HS-5 (cell line): Measurements from ENCODE around the gene ZGPAT.
"Not testable (repeated sequence)": the region's sequence is repeated elsewhere in the genome, so short reads cannot be mapped to it uniquely, and the experiment has no call there.

Experiments used
- DNase-seq: peaks from one replicate; pipeline ENCODE4 v3.0.0-alpha.2; 2012; ENCODE audit warnings: low read depth

Gene ZGPAT

DNA sequence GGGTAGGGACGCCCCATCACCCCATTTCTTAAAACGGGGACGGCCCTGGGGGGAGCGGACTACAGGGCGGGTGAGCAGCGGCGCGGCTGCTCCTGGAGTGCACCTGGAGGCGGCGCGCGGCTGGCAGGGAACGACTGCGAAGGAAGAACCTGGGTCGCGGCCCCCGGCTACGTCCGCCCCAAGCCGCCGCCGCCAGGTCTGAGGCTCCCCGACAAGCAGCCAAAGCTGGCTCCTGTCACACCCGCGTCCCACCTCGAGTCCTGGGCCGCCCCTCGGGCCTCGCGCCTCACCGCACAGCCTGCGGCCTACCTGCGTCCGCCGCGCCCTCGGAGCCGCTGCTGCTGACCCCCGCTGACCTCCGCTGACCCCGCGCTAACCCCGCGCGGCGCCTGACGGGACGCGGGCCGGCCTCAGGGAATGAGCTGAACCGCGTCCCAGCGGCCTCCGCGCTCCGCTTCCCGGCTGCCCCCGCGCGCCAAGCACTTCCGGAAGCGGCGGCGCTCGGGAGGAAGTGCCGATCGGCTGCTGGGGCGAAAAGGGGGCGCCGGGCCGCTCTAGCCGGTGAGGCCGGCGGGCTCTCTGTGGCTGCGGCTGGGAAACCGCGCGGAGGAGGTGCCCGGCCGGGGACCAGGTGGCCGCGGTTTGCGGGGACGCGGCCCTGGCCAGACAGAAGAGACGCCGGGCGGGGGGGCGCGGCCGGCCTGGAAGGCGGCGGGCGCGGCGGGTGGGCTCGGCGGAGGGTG, at the start of gene ZGPAT, which contains the start of gene ARFRP1:
Gene ZGPAT, plus strand, starts transcription at position 482 of the 743 bp plus-strand sequence. CDS start 542 bp downstream, outside the sequence.
Gene ARFRP1, minus strand, starts transcription at position 419 of the 743 bp plus-strand sequence. CDS start 885 bp downstream, outside the sequence.
- peak; percentile 47 for DNase-seq

GRCh38 chr20:63658749-63659187, 49.1 kb upstream of the ZGPAT start:
- no peak for DNase-seq

GRCh38 chr20:63659370-63659769, 48.5 kb upstream of the ZGPAT start:
- no peak for DNase-seq

- not testable (repeated sequence) for DNase-seq
These were observed 47.7 kb upstream of the ZGPAT start for GRCh38 chr20:63660174-63660573.

DNA sequence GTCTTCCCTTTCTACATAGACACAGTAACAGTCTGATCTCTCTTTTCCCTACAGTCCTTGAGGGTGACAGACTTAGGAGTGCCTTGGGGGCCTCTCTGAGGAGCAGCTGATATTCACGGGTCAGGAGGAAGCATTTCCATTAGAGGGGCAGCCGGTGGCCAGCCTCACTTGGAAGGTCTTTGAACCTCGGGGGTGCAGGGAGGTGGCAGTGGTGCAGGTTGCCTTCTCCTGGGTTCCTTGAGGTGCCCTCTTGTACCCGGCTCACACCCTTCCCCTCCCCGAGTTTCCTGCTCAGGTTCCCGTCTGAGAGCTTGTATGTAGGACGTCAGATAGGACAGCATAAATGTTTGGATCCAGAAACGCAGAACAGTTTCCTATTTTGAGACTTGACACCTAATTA, 47.2 kb upstream of the ZGPAT start:
- DNase-seq: no peak

DNA sequence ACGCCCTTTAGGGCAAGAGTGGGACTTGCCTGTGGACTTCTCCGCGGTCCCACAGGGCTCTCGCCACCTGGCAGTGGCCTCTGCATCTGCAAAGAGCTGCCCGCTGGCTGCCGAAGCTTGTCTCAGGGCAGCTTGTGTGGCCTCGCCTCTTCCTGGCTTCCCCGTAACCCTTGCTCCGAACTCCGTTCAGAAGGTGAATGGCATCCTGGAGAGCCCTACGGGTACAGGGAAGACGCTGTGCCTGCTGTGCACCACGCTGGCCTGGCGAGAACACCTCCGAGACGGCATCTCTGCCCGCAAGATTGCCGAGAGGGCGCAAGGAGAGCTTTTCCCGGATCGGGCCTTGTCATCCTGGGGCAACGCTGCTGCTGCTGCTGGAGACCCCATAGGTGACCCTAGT, 46.7 kb upstream of the ZGPAT start:
- no peak for DNase-seq

DNA sequence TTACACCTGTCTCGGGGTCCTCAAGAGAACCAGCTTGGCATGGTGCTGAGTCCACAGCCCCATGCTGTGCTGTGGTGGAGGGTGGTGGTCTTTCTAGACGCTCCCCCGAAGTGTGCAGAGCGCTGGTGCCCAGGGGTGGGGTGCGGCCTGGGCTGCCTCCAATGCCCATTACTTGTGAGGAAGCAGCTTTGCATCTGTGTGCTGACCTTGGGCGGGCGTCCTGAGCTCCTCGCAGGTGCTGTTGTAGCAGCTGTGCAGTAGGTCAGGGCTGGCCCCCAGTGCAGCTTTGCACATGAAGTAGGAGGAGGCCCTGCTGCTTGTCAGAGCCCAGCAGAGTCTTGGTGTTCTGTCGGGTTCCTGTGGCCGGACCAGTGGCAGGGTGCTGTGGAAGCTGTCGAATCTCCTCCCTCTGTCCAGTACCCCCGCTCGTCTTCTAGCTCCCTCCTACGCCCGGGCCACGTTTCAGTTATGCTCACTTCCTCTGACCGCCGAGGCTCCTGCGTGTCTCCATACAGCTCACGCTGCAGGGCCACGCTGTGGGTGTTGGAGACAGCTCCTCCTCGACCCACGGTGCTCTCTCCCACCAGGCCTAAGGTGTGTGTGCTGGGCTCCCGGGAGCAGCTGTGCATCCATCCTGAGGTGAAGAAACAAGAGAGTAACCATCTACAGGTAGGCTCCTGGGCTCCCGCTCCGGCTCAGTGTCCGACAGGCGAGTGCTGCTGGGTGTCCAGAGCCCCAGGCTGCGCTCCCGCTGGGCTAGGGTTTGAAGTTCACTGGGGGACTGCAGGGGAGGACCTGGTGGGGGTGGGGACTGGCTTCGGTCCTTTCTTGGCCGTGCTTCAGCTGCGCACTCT, 45.7 kb upstream of the ZGPAT start:
- no peak for DNase-seq

GRCh38 chr20:63662813-63663189, 45.0 kb upstream of the ZGPAT start:
- DNase-seq: no peak

DNA sequence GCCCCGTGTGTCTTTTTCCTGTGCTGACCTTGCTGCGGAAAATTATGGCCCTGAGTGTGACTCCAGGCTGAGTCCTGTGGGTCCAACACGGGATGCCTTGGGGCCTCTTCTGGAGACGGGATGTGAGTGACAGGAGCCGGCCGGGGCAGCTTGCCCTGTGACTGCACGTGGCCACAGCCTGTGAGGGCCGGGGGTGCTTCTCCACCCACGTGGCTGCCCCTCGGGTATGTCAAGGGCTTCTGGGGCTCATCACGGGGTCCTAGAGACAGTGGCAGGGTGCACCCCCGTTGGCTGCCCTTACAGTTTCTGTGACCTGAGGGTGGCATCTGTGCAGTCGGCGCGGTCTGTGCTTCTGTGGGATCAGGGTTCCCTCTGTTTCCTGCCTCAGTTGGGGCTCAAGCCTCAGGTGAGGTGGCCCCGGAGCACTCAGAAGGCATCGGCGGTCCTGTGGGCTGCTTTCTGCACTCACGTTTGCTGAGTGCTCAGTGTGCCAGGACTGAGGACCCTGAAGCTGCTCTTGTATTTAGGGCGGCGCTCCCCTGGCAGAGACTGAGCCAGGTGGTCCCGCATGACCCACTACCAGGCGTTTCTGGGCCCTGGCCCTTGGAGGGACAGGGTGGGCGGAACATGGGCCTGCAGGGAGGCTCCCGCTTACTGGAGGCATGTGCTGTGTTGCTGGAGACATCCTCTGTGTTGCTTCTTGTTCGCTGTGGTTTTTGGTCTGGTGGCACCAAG, 44.3 kb upstream of the ZGPAT start:
- DNase-seq: no peak

- DNase-seq: no peak
These were observed 43.5 kb upstream of the ZGPAT start for GRCh38 chr20:63664143-63664851.

DNA sequence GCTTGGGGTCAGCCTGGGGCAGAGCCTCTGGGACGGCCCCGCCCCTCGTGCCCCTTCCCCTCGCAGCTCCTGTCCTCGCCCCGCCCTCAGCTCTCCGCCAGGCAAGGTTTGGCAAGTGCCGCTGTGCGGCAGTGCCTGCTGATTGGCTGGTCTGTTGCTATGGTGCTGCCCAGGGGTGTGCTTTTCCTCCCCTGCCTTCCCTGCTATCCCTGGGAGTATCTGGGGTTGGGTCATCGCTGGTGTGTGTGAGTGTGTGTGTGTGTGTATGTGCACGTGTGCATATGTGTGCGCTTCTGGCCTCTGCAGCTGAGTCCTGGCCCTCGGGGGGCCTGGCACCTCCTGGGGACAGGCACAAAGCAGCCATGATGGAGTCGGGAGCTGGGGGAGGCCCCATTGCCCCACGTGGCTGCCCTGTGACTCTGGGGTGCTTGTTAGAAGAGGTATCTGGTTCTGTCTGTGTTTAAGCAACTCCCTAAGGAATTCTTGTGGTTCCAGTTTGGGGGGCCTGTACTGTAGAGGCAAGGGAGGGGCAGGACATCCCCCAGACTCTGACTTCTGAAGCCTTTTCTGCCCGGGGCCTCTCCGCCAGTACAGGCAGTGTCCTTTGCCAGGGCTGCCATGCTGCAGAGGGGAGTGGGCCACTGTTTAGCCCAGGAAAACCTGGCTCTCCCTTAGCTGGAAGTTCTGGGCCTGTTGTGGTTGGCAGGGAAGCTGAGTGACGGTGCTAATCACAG, 42.8 kb upstream of the ZGPAT start:
- DNase-seq: no peak

GRCh38 chr20:63665708-63666107, 42.1 kb upstream of the ZGPAT start:
- DNase-seq: no peak

GRCh38 chr20:63667858-63668257, 40.0 kb upstream of the ZGPAT start:
- DNase-seq: no peak

- DNase-seq: no peak
These were observed 39.5 kb upstream of the ZGPAT start for GRCh38 chr20:63668351-63668750.

DNA sequence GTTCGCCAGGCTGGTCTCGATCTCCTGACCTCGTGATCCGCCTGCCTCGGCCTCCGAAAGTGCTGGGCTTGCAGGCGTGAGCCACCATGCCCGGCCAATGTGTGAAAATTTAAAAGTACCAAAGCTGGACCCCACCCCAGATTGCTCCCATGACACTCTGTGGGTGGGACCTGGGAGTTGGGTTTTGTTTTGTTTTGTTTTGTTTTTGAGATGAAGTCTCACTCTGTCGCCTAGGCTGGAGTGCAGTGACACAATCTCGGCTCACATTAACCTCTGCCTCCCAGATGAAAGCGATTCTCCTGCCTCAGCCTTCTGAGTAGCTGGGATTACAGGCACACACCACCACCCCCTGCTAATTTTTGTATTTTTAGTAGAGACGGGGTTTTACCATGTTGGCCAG, 36.1 kb upstream of the ZGPAT start:
- not testable (repeated sequence) for DNase-seq

GRCh38 chr20:63672666-63673065, 35.2 kb upstream of the ZGPAT start:
- DNase-seq: no peak

DNA sequence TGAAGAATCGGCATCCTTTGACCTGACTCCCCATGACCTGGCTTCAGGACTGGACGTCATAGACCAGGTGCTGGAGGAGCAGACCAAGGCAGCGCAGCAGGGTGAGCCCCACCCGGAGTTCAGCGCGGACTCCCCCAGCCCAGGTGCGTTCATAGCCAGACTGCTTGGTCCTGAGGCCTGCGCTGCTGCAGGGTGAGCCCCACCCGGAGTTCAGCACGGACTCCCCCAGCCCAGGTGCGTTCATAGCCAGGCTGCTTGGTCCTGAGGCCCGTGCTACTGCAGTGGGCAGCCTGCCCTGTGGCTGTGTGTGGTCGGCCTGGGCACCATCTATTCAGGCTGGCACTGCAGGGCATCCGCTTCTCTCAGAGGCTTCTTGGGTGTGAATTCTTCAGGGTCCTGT, 33.9 kb upstream of the ZGPAT start:
- no peak for DNase-seq

DNA sequence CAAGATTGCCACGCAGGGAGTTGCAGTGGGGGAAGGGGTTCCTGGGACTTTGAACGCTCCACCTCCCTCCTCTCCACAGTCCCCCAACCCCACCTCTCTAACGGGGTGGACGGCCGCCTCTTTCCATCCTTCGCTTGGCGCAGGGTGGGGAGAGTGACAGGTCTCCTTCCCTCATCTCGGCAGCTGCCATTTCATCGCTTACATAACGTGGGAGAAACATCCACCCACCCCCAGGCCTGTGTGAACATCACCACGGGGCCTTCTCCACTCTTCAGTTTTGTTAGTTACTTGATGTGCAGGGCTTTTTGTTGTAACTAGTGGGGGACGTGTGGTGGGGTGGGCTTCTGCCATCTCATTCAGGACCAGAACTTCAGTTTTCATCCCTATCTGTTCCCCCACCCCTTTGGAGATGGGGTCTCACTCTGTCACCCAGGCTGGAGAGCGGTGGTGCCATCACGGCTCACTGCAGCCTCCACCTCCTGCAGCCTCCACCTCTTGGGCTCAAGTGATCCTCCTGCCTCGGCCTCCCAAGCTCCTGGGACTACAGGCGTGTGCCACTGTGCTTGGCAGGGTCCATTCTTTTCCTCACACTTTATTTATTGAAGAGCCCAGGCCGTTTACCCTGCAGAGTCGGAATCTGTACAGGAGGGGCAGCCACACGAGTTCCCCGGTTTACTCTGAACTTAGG, 32.0 kb upstream of the ZGPAT start:
- DNase-seq: no peak

DNA sequence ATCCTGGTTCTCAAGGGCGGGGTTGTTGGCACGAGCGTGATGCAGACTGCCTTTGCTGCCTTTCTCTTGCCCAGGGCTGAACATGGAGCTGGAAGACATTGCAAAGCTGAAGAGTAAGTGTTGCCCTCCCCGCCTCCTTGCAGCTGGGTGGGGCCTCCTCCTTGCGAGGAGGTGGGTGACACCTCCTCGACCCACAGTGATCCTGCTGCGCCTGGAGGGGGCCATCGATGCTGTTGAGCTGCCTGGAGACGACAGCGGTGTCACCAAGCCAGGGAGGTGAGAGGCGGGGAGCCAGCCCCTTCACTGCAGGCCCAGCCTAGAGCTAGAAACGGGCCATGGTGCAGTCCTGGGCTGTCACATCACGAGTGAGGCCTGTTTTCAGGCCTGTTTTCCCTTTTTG, 29.8 kb upstream of the ZGPAT start:
- DNase-seq: no peak

DNA sequence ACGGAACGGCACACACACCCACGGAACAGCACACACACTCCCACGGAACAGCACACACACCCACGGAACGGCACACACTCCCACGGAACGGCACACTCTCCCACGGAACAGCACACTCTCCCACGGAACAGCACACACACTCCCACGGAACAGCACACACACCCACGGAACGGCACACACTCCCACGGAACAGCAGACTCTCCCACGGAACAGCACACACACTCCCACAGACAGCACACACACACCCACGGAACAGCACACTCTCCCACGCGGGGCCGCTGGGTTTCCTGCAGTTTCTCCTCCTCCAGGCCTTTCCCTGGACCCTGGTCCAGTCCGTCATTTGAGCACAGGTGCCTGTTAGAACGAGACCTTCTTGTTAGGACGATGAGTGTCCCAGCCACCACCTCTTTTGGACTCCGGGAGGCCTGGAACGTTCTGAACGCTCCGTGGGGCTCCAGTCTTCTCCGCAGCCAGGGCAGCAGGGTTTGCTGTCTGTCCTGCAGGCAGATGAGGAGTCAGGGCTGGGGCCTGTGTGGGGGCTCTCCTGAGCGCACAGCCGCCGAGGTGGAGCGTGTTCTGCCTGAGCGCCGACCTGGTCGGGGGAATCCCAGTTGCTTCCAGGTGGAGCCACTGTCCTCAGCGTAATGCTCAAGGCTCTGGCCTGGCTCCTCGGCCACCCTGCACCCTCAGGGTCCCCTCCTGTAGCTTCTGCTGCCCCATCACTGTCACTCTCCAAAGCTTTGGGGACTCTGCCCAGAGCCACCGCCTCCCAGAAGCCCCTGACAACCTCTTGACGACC, 29.0 kb upstream of the ZGPAT start:
- DNase-seq: no peak
